ENCODE measurements around the gene TMEM89.
A peak's percentile ranks its signal among the peaks of the same experiment; 100 is the strongest.

Gene TMEM89

GRCh38 chr3:48609088-48610005 lies 12.2 kb downstream of the TMEM89 start, which contains the start of gene UQCRC1:
Gene UQCRC1, minus strand, starts transcription at chr3:48609646. Its CDS starts 26 bp downstream, at chr3:48609620.
- DNase-seq = peak; percentile 93

DNA sequence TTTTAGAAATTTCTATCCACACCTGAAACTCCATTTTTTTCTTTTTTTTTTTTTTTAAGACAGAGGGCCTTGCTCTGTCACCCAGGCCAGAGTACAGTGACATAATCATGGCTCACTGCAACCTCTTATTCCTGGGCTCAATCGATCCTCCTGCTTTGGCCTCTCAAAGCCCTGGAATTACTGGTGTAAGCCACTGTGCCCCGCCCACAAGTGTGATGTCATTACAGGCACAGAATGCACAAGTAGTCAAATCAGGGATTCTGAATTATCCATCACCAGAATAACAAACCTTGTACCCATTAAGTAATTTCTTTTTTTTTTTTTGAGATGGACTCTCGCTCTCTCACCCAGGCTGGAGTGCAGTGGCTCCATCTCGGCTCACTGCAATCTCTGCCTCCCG lies 14.1 kb downstream of the TMEM89 start:
- DNase-seq = no peak

DNA sequence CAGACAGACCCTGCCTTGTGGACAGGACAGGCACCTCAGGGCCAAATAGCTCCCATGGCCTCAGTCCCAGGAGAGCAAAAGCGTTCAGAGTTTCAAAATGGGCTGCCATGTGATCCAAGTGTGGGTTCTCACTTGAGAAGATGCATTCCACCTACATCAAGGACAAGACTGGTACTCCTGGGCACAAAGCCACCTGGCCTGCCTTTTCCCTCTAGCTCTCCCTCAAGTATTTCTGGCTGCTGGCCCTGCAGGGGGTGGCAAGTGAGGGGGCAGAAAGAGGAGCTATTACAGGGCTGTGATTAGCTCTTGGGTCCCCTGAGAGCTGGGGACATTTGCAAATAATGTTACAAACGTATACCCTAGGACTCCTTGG lies 20.0 kb downstream of the TMEM89 start:
- no peak for DNase-seq

DNA sequence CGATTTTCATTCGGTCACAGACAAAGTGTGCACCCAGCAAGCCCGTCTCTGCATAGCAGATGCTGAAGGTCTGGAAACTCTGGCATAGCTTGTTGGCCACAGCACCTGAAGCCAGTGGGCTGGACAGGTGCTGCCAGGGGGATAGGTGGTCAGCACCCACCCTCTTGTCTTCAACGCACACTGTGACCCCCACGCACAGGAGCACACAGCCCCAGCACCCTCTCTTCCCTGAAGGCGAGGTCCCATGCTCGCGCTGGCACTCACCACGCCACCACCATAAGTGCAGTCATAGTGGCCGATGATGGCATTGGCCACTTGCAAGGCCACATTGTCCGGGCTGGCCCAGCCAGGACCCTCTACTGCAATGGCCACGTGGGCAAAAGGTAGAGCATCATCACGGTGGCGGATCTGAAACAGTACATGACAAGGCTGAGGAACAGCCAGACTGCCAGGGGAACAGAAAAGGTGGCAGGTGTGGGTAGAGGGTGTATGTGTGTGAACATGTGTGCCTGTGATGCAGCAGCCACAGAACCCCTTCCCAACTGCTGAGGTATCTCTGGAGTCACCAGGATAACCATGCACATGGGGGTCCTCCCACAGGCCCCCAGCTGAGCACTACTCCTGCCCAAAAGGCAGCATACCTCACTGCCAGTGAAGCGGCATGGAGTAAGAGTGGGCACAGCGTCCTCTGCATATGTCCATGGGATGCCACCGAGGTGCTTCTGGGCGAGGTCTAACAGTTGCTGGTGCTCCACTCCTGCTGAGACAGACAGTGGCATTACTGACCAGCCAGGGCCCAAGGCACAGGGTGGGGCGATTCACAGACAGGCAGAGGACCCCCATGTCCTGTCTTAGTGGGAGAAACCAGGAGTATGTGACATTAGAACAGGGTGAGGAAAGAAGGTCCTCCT lies 20.6 kb downstream of the TMEM89 start:
- DNase-seq = no peak

DNA sequence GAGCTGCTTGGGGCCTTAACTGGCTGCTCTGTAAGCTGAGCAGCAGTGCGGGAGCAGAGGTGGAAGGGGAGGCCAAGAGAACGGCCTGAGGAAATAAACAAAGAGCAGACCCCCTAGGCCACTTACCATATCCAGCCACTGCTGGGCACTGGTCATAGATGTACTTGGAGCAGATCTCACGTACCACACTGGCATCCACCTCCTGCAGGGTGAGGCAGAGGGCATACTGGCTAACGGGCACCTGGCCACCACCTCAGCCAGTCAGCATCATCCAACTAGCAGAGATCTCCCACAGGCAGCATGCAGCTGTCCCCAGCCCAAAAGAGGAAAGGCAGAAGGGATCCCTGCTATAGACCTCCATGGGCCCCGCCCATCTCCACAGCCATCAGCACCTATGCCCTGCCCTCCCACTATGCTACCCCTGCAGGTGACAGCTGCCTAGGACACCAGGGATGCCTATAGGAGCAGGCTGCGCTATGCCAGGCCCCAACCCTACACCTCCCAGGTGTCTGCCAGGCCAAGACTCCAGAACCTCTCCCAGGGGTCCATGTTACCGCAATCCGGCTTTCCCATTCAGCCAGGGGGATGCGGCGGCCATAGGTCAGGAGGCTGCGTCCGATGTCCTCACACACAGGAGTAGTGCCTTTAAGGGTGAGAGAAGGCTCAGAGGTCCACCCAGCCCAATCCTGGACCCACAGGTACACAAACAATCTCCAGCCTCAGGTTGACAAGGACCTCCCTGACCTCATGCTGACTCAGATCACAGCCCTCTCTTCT lies 21.9 kb downstream of the TMEM89 start:
- DNase-seq = no peak

DNA sequence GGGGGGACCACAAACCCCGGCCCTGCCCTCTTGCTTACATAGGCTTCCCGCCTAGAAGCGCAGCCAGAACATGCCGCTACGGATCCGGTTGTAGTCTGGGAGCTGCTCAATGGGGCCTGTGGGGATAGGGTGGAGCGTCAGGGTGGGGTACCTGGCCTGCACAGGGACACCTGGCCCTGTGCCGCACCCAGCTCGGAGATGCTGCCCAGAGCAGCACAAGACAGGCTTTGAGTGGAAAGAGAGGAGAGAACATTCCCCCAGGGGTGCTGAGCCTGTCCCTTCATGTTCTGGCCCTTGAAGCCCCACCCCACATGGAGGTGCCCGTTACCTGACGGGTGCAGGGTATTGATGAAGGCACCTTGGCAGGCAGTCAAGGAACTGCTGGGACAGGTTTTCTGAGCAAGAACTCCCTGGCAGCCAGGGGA lies 22.5 kb downstream of the TMEM89 start:
- DNase-seq = no peak

- DNase-seq = no peak
Measured at GRCh38 chr3:48598323-48599076, 23.1 kb downstream of the TMEM89 start.

GRCh38 chr3:48597408-48597800 lies 24.2 kb downstream of the TMEM89 start:
- DNase-seq = no peak

DNA sequence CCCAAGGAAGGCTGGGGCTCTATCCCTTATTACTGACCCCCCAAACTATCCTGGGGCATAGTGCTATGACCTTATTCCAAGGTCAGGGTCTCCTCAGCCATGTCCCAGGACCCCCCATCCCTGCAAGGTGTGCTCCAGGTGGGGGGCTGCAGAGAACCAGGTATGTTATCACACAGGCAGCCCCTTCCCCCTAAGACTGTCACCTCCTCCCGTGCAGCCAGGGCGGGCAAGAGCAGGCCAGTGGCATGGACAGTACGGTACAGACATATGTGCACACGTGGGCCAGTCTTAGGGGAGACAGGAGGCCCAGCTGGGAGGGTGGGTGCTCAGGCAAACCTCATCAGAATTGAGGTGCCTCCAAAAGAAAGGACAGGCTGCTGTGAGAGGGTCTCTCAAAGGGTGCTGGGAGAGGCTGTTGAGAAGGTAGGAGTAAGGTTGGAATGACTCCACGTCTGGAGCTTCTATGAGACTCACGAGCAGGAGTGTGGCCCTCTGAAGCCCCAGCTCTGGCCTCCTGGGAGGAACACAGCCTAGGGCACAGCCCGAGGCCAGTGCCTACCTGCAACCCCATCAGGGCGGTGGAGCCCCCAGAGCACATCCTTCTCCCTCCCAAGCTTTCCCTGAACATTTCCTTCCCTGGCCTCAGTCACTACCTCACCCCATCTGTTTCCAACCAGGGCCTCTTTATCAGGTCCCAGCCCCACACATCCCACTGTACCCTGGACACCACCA lies 24.7 kb downstream of the TMEM89 start:
- DNase-seq = no peak

GRCh38 chr3:48596157-48596556 lies 25.4 kb downstream of the TMEM89 start:
- DNase-seq = no peak

DNA sequence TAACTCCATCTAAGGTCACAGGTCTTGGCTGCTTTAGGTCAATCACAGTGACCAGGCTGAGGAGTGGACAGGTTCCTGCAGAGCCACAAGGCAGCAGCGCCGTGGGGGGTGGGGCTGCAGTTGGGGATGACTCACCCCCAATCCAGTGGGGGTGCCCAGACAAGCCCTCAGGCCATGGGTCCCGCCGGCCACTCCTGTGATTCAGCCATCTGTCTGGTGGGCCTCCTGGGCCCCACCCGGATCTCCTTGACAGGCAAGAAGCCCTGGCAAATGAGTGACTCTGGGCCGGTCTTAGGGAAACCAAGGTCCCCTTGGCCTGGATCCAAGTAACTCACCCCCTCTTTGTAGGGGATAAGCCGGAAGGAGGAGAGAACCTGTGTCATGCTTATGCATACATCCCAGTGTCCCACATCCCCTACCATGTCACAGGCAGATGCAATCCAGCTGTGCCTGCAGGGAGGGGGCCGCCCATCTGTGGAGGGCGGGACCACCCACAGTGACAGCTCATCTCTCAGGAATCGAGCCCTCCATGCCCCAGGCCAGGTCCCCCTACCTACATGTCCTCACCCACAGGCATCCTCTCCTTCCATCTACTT lies 25.9 kb downstream of the TMEM89 start:
- DNase-seq = no peak

GRCh38 chr3:48595075-48595525 lies 26.5 kb downstream of the TMEM89 start, which contains the start of gene COL7A1:
Gene COL7A1, minus strand, starts transcription at chr3:48595329. Its CDS starts 170 bp downstream, at chr3:48595159.
- DNase-seq = no peak

GRCh38 chr3:48594417-48595049 lies 27.0 kb downstream of the TMEM89 start:
- DNase-seq = no peak

DNA sequence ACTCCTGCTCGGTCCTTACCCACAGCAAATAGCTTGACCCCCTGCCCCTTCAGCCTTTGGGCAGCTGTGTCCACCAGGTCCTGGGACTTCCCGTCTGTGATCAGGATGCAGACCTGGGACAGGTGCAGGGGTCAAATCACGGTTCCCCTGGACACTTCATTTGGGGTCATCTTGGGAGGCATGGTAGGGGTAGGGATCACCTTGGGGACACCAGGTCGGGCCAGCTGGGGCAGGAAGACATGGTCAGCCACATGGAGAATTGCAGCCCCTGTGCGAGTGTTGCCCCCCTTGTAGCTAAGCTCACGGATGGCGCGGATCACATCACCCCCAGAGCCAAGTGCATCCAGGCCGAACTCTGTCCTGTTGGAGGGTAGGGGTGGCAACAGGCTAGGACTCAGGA lies 28.2 kb downstream of the TMEM89 start:
- DNase-seq = no peak

DNA sequence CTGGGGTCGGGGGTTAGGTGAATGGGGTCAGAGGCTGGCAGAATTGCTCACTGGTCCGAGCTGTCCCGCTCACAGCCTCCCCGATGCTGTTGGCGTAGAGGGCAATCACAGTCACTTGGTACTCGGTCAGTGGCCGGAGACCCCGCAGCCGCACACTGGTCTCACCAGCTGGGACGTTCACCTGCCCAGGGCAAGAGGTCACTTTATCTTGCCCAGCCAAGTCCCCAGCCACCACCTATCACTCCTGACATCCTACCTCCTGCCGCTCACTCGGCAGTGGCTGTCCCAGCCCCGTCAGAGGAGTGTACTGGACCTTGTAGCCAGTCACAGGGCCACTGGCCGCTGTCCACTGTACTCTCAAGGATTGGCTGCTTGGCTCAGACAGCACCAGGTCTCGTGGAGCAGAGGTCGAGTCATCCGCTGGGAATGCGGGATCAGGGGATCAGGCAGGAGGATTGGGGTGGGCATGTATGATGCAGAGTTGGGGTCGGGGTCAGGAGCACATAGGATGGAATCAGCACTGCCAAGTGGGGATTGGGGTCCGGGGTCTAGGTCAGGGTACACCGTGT lies 29.0 kb downstream of the TMEM89 start:
- DNase-seq = no peak

- DNase-seq = no peak
Measured at GRCh38 chr3:48591886-48592518, 29.6 kb downstream of the TMEM89 start.

DNA sequence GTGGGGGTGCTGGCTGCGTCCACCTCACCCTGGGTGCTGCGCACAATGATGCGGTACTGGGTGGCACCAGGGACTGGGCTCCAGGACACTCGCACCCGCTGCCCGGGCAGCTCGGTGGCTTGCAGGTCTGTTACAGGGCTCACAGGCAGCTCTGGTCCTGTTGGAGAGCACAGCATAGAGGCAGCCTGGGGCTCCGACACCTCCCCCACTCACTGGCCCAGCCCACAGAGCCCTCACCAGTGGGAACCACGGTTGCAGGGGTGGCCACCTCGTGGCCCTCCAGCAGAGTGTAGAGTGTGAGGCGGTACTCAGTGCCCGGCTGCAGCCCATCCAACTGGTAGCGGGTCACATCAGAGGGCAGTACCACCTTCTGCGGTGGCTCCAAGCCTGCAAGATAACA lies 30.1 kb downstream of the TMEM89 start:
- DNase-seq = no peak

GRCh38 chr3:48588230-48588629 lies 33.3 kb downstream of the TMEM89 start:
- no peak for DNase-seq

DNA sequence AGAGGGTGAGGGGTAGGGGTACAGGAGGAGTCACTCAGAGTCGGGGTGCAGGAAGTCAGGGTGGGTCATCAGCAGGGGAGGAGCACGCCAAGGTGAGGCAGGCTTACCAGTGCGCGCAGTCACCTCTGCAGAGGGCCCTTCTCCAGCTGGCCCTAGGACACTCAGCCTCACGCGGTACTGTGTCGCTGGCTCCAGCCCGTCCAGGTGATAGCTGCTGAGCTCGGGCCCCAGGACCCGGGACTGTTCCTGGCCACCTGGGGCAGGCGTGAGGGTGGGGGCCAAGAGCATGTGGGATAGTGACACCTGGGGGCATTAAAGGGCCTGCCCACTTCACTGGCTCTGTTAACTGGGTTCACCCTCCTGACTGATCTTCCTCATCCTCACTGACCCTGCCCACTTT lies 33.9 kb downstream of the TMEM89 start:
- no peak for DNase-seq

Data from GDM1 (cell line).